Measurements from ENCODE around the gene TRIM2. TPM values are rescaled to one million over a fixed set of nuclear protein-coding genes. Genes with fewer than 3 reads are reported as not detected.
A peak's percentile ranks its signal among the peaks of the same experiment; 100 is the strongest.

TRIM2 gene
- total and polyA plus RNA-seq, 8 donors, result 49.6 to 88.2 (median 77.7) TPM

GRCh38 chr4:153223930-153224329 is 19.7 kb downstream of the TRIM2 start:
- H3K4me3 ChIP-seq, result peak overlapping the region; percentile 43 to 60
- H3K27me3 ChIP-seq, result peaks cover 0 to 27% of the 10 kb centered on the region in 2 donors
- peaks cover 13 to 27% of the 10 kb centered on the region in 2 donors for H3K4me1 ChIP-seq
- no peaks in the 10 kb centered on the region for H3K36me3 ChIP-seq
- TF ChIP-seq, protein P1, sequence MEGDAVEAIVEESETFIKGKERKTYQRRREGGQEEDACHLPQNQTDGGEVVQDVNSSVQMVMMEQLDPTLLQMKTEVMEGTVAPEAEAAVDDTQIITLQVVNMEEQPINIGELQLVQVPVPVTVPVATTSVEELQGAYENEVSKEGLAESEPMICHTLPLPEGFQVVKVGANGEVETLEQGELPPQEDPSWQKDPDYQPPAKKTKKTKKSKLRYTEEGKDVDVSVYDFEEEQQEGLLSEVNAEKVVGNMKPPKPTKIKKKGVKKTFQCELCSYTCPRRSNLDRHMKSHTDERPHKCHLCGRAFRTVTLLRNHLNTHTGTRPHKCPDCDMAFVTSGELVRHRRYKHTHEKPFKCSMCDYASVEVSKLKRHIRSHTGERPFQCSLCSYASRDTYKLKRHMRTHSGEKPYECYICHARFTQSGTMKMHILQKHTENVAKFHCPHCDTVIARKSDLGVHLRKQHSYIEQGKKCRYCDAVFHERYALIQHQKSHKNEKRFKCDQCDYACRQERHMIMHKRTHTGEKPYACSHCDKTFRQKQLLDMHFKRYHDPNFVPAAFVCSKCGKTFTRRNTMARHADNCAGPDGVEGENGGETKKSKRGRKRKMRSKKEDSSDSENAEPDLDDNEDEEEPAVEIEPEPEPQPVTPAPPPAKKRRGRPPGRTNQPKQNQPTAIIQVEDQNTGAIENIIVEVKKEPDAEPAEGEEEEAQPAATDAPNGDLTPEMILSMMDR (IDR thresholded peaks at IDR 0.05), result no peak
- ATAC-seq (peak; percentile 72), DNase-seq (no peak)
- H3K27ac ChIP-seq, result peak overlapping the region in 1 of 2 donors; percentile 92
- peaks cover 0 to 5% of the 10 kb centered on the region in 2 donors for H3K9me3 ChIP-seq
- intact Hi-C loops (cut with DNase I), result no loop called here

- intact Hi-C loops (cut with DNase I), result no loop called here
- H3K27me3 ChIP-seq, result peaks cover 0 to 27% of the 10 kb centered on the region in 2 donors
- ATAC-seq (no peak), DNase-seq (no peak)
- peaks cover 0 to 5% of the 10 kb centered on the region in 2 donors for H3K9me3 ChIP-seq
- TF ChIP-seq, protein P1 (IDR thresholded peaks at IDR 0.05), result no peak
- H3K4me3 ChIP-seq, result no peak overlapping the region
- peaks cover 13 to 27% of the 10 kb centered on the region in 2 donors for H3K4me1 ChIP-seq
- no peaks in the 10 kb centered on the region for H3K36me3 ChIP-seq
- H3K27ac ChIP-seq, result no peak overlapping the region
Observed at GRCh38 chr4:153224474-153224873, 20.2 kb downstream of the TRIM2 start.

GRCh38 chr4:153227469-153228075 is 23.3 kb downstream of the TRIM2 start:
- ATAC-seq (no peak), DNase-seq (no peak)
- no peak overlapping the region for H3K27ac ChIP-seq
- no peak overlapping the region for H3K4me3 ChIP-seq
- H3K36me3 ChIP-seq, result no peaks in the 10 kb centered on the region
- intact Hi-C loops (cut with DNase I), result no loop called here
- peaks cover 0 to 19% of the 10 kb centered on the region in 2 donors for H3K27me3 ChIP-seq
- TF ChIP-seq, protein P1 (IDR thresholded peaks at IDR 0.05), result no peak
- H3K9me3 ChIP-seq, result peaks cover 0 to 5% of the 10 kb centered on the region in 2 donors
- peaks cover 13 to 25% of the 10 kb centered on the region in 2 donors for H3K4me1 ChIP-seq

GRCh38 chr4:153228512-153229140 is 24.4 kb downstream of the TRIM2 start:
- Histone ChIP-seq H3K27ac (no peak overlapping the region), H3K4me1 (peaks cover 19 to 25% of the 10 kb centered on the region in 2 donors), H3K9me3 (peaks cover 0 to 5% of the 10 kb centered on the region in 2 donors), H3K27me3 (peaks cover 0 to 9% of the 10 kb centered on the region in 2 donors), H3K36me3 (no peaks in the 10 kb centered on the region), H3K4me3 (no peak overlapping the region)
- ATAC-seq (no peak), DNase-seq (no peak)
- TF ChIP-seq, protein P1 (IDR thresholded peaks at IDR 0.05), result no peak
- intact Hi-C loops (cut with DNase I), result no loop called here

- no peak overlapping the region for H3K27ac ChIP-seq
- H3K36me3 ChIP-seq, result no peaks in the 10 kb centered on the region
- TF ChIP-seq, protein P1 (IDR thresholded peaks at IDR 0.05), result no peak
- H3K27me3 ChIP-seq, result no peaks in the 10 kb centered on the region
- DNase-seq (no peak), ATAC-seq (no peak)
- peaks cover 17 to 25% of the 10 kb centered on the region in 2 donors for H3K4me1 ChIP-seq
- H3K4me3 ChIP-seq, result no peak overlapping the region
- intact Hi-C loops (cut with DNase I), result no loop called here
- H3K9me3 ChIP-seq, result peaks cover 0 to 5% of the 10 kb centered on the region in 2 donors
Observed at GRCh38 chr4:153229545-153229944, 25.3 kb downstream of the TRIM2 start.
